Measurements from ENCODE around the gene DBF4B. TPM values are rescaled to one million over a fixed set of nuclear protein-coding genes. Genes with fewer than 3 reads are reported as not detected.
A peak's percentile ranks its signal among the peaks of the same experiment; 100 is the strongest.
"Not testable (repeated sequence)": the region's sequence is repeated elsewhere in the genome, so short reads cannot be mapped to it uniquely, and the experiment has no call there.

DBF4B gene, protein sequence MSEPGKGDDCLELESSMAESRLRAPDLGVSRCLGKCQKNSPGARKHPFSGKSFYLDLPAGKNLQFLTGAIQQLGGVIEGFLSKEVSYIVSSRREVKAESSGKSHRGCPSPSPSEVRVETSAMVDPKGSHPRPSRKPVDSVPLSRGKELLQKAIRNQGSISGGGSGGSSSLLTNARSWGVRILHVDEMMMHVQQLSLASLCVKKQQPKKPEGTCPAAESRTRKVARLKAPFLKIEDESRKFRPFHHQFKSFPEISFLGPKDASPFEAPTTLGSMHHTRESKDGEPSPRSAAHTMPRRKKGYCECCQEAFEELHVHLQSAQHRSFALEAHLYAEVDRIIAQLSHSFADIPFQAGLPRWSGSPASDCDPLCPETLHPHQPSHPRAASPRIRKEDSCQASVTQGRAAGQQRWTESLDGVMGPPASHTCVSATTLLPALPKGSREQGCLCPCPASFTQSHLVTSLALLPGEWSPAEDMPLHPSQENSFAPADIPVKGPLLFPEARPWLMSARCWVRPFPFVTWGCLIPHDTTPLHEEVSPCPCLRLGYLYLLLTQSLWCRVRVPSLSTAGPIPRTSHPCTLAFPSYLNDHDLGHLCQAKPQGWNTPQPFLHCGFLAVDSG
- 10 to 100 TPM; 43.8 to 53.2 TPM for total RNA-seq

GRCh38 chr17:44708401-44709263, at the start of gene DBF4B:
Gene DBF4B, plus strand, starts transcription at chr17:44708665. Its CDS starts 156 bp downstream, at chr17:44708821.
- no peak within 1 kb of the TSS for H3K27ac Mint-ChIP-seq
- peaks cover 8% of the 10 kb centered on the region for H3K4me1 Mint-ChIP-seq
- peak; percentile 90 for DNase-seq
- no peaks in the 10 kb centered on the region for H3K9me3 Mint-ChIP-seq (ENCODE audit: low read depth)
- peaks cover 8% of the 10 kb centered on the region for H3K36me3 Mint-ChIP-seq
- ATAC-seq, result peak; percentile 94
- peaks cover 6% of the 10 kb centered on the region for H3K27me3 Mint-ChIP-seq
- no peak within 1 kb of the TSS for H3K4me3 Mint-ChIP-seq
- CTCF ChIA-PET, result interaction anchor here (0.6 to 2.1 kb wide), 8 partner anchors 9 to 427 kb away, joined by 3 to 11 read pairs (median 3); partner anchors contain the start of genes ACBD4 and CCDC43

DNA sequence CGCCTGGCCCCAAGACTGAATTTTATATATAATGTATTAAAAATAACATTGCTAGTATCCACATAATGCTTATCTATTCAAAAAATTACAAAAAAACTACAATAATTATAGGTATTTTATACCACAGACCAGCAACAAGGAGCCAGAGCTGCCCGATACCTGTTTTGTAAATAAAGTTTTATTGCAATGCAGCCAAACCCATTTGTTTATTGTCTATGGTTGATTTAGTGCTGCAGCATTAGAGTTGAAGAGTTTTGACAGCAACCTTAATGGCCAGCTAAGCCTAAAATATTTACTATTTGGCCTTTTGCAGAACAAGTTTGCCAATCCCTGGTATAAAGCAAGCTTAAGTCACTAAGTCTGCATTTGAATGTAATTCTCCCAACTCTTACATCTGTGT, 46.6 kb upstream of the DBF4B start:
- CTCF ChIA-PET, result no interaction called here
- Mint-ChIP-seq H3K36me3 (peaks cover 2% of the 10 kb centered on the region), H3K27me3 (peaks cover 30% of the 10 kb centered on the region), H3K4me1 (peaks cover 3% of the 10 kb centered on the region), H3K9me3 (ENCODE audit: low read depth) (no peaks in the 10 kb centered on the region), H3K4me3 (no peak overlapping the region), H3K27ac (no peak overlapping the region)
- ATAC-seq (no peak), DNase-seq (no peak)

DNA sequence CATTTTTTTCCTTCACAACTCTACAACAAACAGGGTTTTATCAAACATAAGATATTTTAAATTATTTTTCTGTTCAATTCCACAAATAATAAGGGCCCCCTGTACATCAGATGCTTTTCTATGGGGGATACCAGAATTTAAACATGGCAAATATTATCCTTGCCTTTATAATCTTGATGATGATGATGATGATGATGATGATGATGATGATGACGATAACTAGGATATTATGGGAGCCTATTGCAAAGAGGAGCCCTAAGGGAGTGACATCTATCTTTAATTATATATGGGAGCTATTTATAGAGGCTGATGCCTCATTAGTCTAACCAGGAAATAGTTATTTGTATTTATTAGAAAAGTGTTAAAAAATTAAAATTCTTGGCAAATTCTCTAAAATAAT, 45.4 kb upstream of the DBF4B start:
- Mint-ChIP-seq H3K9me3 (ENCODE audit: low read depth) (no peaks in the 10 kb centered on the region), H3K27ac (no peak overlapping the region), H3K4me1 (no peaks in the 10 kb centered on the region), H3K27me3 (peaks cover 34% of the 10 kb centered on the region), H3K4me3 (no peak overlapping the region), H3K36me3 (no peaks in the 10 kb centered on the region)
- DNase-seq (no peak), ATAC-seq (no peak)
- CTCF ChIA-PET, result interaction anchor here (1.2 kb wide), 1 partner anchor 140 kb away, joined by 4 read pairs; no protein-coding TSS in a partner anchor

- Mint-ChIP-seq H3K4me1 (no peaks in the 10 kb centered on the region), H3K9me3 (ENCODE audit: low read depth) (no peaks in the 10 kb centered on the region), H3K27ac (no peak overlapping the region), H3K27me3 (peaks cover 31% of the 10 kb centered on the region), H3K4me3 (no peak overlapping the region), H3K36me3 (no peaks in the 10 kb centered on the region)
- ATAC-seq (no peak), DNase-seq (no peak)
- CTCF ChIA-PET, result no interaction called here
Measured at GRCh38 chr17:44664867-44665266, 43.6 kb upstream of the DBF4B start.

GRCh38 chr17:44666006-44666405, 42.5 kb upstream of the DBF4B start:
- H3K27me3 Mint-ChIP-seq, result peaks cover 26% of the 10 kb centered on the region
- H3K27ac Mint-ChIP-seq, result no peak overlapping the region
- no peaks in the 10 kb centered on the region for H3K9me3 Mint-ChIP-seq (ENCODE audit: low read depth)
- no peaks in the 10 kb centered on the region for H3K36me3 Mint-ChIP-seq
- DNase-seq (no peak), ATAC-seq (no peak)
- no peak overlapping the region for H3K4me3 Mint-ChIP-seq
- CTCF ChIA-PET, result interaction anchor here (1.8 kb wide), 1 partner anchor 132 kb away, joined by 5 read pairs; no protein-coding TSS in a partner anchor
- no peaks in the 10 kb centered on the region for H3K4me1 Mint-ChIP-seq

DNA sequence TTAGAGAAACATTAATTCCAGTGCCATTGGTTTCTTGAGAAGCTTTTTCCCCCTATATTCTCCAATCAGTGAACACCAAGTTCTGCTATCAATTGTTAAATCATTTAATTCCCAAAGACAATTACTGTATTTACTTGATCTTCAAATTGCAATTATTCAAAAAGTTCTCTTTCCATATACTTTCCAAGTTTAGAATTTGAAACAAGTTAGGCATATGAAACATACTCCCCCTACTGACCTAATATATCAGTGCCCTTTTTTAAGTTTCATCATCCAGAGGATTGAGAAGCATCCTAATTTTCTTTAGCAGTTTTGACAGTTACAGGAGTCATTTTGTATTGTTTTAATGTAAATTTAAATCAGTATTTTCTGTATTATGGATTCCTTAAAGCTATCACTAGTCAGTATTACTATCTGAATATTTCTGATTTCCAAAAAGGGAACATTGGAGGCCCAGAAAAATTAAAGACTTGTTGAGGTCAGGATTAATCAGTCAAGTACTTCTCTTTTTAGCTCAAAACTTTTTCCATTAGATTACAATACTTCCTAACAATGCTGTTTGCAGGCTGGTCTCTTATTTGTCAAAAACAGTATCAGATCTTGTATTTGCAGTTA, 35.9 kb upstream of the DBF4B start:
- Mint-ChIP-seq H3K9me3 (ENCODE audit: low read depth) (no peaks in the 10 kb centered on the region), H3K27ac (no peak overlapping the region), H3K36me3 (no peaks in the 10 kb centered on the region), H3K27me3 (peaks cover 4% of the 10 kb centered on the region), H3K4me1 (no peaks in the 10 kb centered on the region), H3K4me3 (no peak overlapping the region)
- DNase-seq, result no peak
- CTCF ChIA-PET, result interaction anchor here (0.9 to 2.0 kb wide), 4 partner anchors 17 to 149 kb away, joined by 3 to 11 read pairs (median 3); partner anchors contain the start of gene CCDC43
- no peak for ATAC-seq

DNA sequence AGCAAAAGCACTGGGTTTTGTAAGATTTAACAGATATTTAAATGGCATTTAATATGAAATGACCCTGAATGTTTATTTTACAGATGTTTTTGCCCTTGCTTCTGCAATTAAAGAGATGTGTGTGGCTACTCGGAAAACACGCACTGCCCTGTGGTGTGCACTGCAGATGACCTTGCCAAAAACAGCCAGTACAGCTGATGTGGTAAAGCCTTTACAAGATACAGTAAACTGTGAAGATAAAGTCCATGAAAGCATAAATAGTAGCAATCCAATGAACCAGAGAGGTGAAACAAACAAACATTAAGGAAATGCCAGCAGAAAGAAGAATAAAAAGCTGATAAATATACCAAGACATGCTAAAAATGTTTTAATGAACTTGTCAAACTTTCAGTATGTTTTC, 34.6 kb upstream of the DBF4B start:
- no peak overlapping the region for H3K27ac Mint-ChIP-seq
- ATAC-seq (no peak), DNase-seq (no peak)
- H3K9me3 Mint-ChIP-seq (ENCODE audit: low read depth), result no peaks in the 10 kb centered on the region
- H3K4me1 Mint-ChIP-seq, result no peaks in the 10 kb centered on the region
- H3K27me3 Mint-ChIP-seq, result no peaks in the 10 kb centered on the region
- CTCF ChIA-PET, result interaction anchor here (1.1 kb wide), 1 partner anchor 140 kb away, joined by 3 read pairs; no protein-coding TSS in a partner anchor
- no peak overlapping the region for H3K4me3 Mint-ChIP-seq
- H3K36me3 Mint-ChIP-seq, result peaks cover 7% of the 10 kb centered on the region

DNA sequence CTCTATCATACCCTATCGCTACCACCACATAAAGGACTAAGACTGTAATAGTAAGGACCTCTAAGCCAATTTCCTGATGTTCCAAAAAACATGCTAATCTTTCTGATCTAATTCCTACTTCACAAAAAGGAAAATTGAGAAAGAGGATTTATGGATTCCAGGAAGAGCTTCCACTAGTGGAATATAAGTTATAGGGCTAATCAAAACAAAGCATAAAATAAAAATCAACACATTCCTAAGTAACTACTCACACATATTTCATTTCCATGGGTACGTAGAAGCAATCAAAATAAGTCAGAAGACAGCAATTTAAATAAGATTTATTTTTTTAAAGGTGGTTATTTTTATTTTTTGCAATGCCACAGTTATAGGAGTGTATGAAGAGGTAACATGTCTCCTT, 31.3 kb upstream of the DBF4B start:
- ATAC-seq (no peak), DNase-seq (no peak)
- H3K9me3 Mint-ChIP-seq (ENCODE audit: low read depth), result no peaks in the 10 kb centered on the region
- no peaks in the 10 kb centered on the region for H3K4me1 Mint-ChIP-seq
- peaks cover 10% of the 10 kb centered on the region for H3K36me3 Mint-ChIP-seq
- CTCF ChIA-PET, result interaction anchor here (0.6 kb wide), 1 partner anchor 101 kb away, joined by 3 read pairs; no protein-coding TSS in a partner anchor
- H3K4me3 Mint-ChIP-seq, result no peak overlapping the region
- H3K27me3 Mint-ChIP-seq, result no peaks in the 10 kb centered on the region
- H3K27ac Mint-ChIP-seq, result no peak overlapping the region

- DNase-seq; ATAC-seq; H3K4me3 Mint-ChIP-seq; H3K9me3 Mint-ChIP-seq (ENCODE audit: low read depth); CTCF ChIA-PET; H3K27ac Mint-ChIP-seq; H3K27me3 Mint-ChIP-seq: not testable (repeated sequence)
- Mint-ChIP-seq H3K36me3 (peaks cover 18% of the 10 kb centered on the region), H3K4me1 (peaks cover 15% of the 10 kb centered on the region)
Measured at GRCh38 chr17:44683303-44683702, 25.2 kb upstream of the DBF4B start.

- Mint-ChIP-seq H3K9me3 (ENCODE audit: low read depth) (no peaks in the 10 kb centered on the region), H3K4me3 (no peak overlapping the region), H3K27ac (no peak overlapping the region), H3K36me3 (peaks cover 12% of the 10 kb centered on the region), H3K4me1 (peaks cover 37% of the 10 kb centered on the region), H3K27me3 (no peaks in the 10 kb centered on the region)
- ATAC-seq, result no peak
- CTCF ChIA-PET, result interaction anchor here (0.9 to 1.0 kb wide), 2 partner anchors 21 to 154 kb away, joined by 3 read pairs; partner anchors contain the start of gene DBF4B
- no peak for DNase-seq
Measured at GRCh38 chr17:44687756-44688155, 20.7 kb upstream of the DBF4B start.

- CTCF ChIA-PET, result interaction anchor here (0.6 to 2.5 kb wide), 4 partner anchors 11 to 155 kb away, joined by 3 to 11 read pairs (median 3); no protein-coding TSS in a partner anchor
- no peak for ATAC-seq
- H3K27ac Mint-ChIP-seq, result no peak overlapping the region
- H3K4me3 Mint-ChIP-seq, result peak overlapping the region; percentile 95
- H3K9me3 Mint-ChIP-seq (ENCODE audit: low read depth), result no peaks in the 10 kb centered on the region
- DNase-seq, result no peak
- H3K36me3 Mint-ChIP-seq, result peaks cover 9% of the 10 kb centered on the region
- H3K4me1 Mint-ChIP-seq, result peaks cover 37% of the 10 kb centered on the region
- H3K27me3 Mint-ChIP-seq, result no peaks in the 10 kb centered on the region
Measured at GRCh38 chr17:44688200-44688599, 20.3 kb upstream of the DBF4B start.

DNA sequence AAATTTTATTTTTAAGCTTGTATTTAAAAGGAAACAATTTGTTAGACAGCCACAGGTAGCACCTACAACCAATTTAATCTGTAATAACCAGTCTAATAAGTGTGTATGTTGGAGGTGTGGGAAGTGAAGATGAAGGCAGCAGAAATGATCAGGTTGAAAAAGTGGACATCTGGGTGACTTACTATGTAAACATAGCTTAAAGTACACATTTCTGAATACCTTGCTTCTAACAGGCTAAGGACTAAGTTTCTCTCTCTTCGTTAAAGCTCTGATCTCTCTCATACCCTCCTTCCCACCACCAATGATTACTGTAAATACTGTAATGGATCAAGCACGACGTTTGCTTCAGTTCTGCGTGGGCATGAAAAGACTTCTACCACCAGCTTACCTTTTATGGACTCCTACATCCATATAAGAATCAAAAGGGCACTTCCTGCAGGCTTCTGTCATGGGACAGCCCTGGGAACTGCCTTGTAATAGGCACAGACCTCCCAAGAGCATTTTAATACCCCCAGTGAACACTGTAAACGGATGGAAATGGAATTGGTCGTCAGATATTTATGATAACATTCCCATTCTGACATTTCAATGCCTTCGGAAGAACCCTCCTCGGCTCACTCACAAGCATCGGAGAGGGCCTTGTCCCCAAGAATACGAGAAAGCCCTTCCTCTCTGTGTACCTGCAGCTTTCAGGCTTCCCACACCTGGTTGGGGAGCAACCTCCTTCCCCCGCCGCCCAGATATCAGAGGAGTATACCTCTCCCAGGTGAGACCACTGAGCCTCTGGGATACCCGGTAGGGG, 19.6 kb upstream of the DBF4B start:
- CTCF ChIA-PET, result interaction anchor here (0.6 to 2.5 kb wide), 3 partner anchors 10 to 156 kb away, joined by 3 to 11 read pairs (median 3); no protein-coding TSS in a partner anchor
- Mint-ChIP-seq H3K27me3 (no peaks in the 10 kb centered on the region), H3K36me3 (peaks cover 5% of the 10 kb centered on the region), H3K4me3 (peak overlapping the region; percentile 95), H3K27ac (peak overlapping the region; percentile 87), H3K4me1 (peaks cover 34% of the 10 kb centered on the region), H3K9me3 (ENCODE audit: low read depth) (no peaks in the 10 kb centered on the region)
- DNase-seq, result no peak
- ATAC-seq, result no peak
